GM19043 (cell line): Measurements from ENCODE around the gene ADSL.

ENCODE experiments used
- ATAC-seq: cut with Tn5 transposase; IDR thresholded peaks from one replicate; pipeline ENCODE4 v1.9.1; 2021; ENCODE audit warnings: low read depth; ENCODE audit not compliant: unreplicated experiment

ADSL gene

GRCh38 chr22:40433416-40434090 is 87.3 kb downstream of the ADSL start:
- no peak for ATAC-seq

- no peak for ATAC-seq
Observed at GRCh38 chr22:40434106-40434505, 87.8 kb downstream of the ADSL start.

GRCh38 chr22:40434745-40435144 is 88.4 kb downstream of the ADSL start:
- ATAC-seq, result no peak

GRCh38 chr22:40436505-40437431 is 90.5 kb downstream of the ADSL start:
- peak; percentile 72 for ATAC-seq
